Kidney epithelial cell (primary cell): ENCODE results near the gene ELP4. TPM values are rescaled to one million over a fixed set of nuclear protein-coding genes. Genes with fewer than 3 reads are reported as not detected.
A peak's percentile ranks its signal among the peaks of the same experiment; 100 is the strongest.
"Not testable (repeated sequence)": the region's sequence is repeated elsewhere in the genome, so short reads cannot be mapped to it uniquely, and the experiment has no call there.

Experiments used
- DNase-seq: peaks from one replicate; pipeline ENCODE4 v3.0.0-alpha.2; 2010; ENCODE audit warnings: low read depth
- H3K27me3 ChIP-seq: 2 replicates; pipeline ENCODE4 v1.6.0; 2011; ENCODE audit warnings: low read length; ENCODE audit not compliant: control insufficient read depth, insufficient read depth
- H3K36me3 ChIP-seq: 2 replicates; pipeline ENCODE4 v1.5.1; 2011; ENCODE audit warnings: low read length; ENCODE audit not compliant: control insufficient read depth, insufficient read depth
- H3K4me3 ChIP-seq: 2 replicates; pipeline ENCODE4 v1.5.1; 2011; ENCODE audit warnings: low read depth, mild to moderate bottlenecking, control low read depth, low read length
- CTCF ChIP-seq: IDR thresholded peaks from 2 replicates; pipeline ENCODE4 v1.5.1; 2011; ENCODE audit warnings: mild to moderate bottlenecking, moderate library complexity, low read length, control low read depth, inconsistent platforms; ENCODE audit not compliant: insufficient read depth, poor library complexity, severe bottlenecking
- total RNA-seq: library from RNA; depleted of rRNA; stranded (reverse); fragments of >200 nt; gene quantifications from 2 replicates; pipeline ENCODE4 v1.2.3, GENCODE V29; 2015

The ELP4 gene
- total RNA-seq, 1 donor from 2014 or later: 19.1 TPM

- no peaks in the 10 kb centered on the region for H3K27me3 ChIP-seq
- no peak for TF ChIP-seq CTCF
- no peak overlapping the region for H3K4me3 ChIP-seq
- no peak for DNase-seq
- H3K36me3 ChIP-seq: no peaks in the 10 kb centered on the region
Measured at GRCh38 chr11:31479066-31479465, 30.5 kb upstream of the ELP4 start.

GRCh38 chr11:31480930-31481329, 28.6 kb upstream of the ELP4 start:
- DNase-seq: no peak
- H3K36me3 ChIP-seq: no peaks in the 10 kb centered on the region
- no peak for TF ChIP-seq CTCF
- no peak overlapping the region for H3K4me3 ChIP-seq
- H3K27me3 ChIP-seq: no peaks in the 10 kb centered on the region

- Histone ChIP-seq H3K36me3 (no peaks in the 10 kb centered on the region), H3K4me3 (no peak overlapping the region), H3K27me3 (no peaks in the 10 kb centered on the region)
- no peak for TF ChIP-seq CTCF
- DNase-seq: no peak
Measured at GRCh38 chr11:31484497-31484896, 25.1 kb upstream of the ELP4 start.

- TF ChIP-seq CTCF: peak; percentile 30
- Histone ChIP-seq H3K36me3 (no peaks in the 10 kb centered on the region), H3K4me3 (no peak overlapping the region), H3K27me3 (no peaks in the 10 kb centered on the region)
- DNase-seq: no peak
Measured at GRCh38 chr11:31487848-31488247, 21.7 kb upstream of the ELP4 start.

GRCh38 chr11:31492320-31492913, 17.1 kb upstream of the ELP4 start:
- TF ChIP-seq CTCF: no peak

GRCh38 chr11:31493235-31493634, 16.3 kb upstream of the ELP4 start:
- Histone ChIP-seq H3K4me3 (no peak overlapping the region), H3K36me3 (no peaks in the 10 kb centered on the region), H3K27me3 (no peaks in the 10 kb centered on the region)
- TF ChIP-seq CTCF: no peak
- no peak for DNase-seq

More at GRCh38 chr11:31492320-31492913, 17.1 kb upstream of the ELP4 start:
- no peak for DNase-seq
- Histone ChIP-seq H3K36me3 (no peaks in the 10 kb centered on the region), H3K27me3 (no peaks in the 10 kb centered on the region), H3K4me3 (no peak overlapping the region)

- H3K4me3 ChIP-seq, H3K36me3 ChIP-seq, DNase-seq, H3K27me3 ChIP-seq: not testable (repeated sequence)
Measured at GRCh38 chr11:31493762-31494161, 15.8 kb upstream of the ELP4 start.
